KMS-11 (cell line): ENCODE measurements around the gene TTC39C.

Source experiments
- H2AFZ ChIP-seq: fragments of 200-600 bp; sonication (generic); 2 replicates; pipeline ENCODE4 v1.6.1; 2016; ENCODE audit warnings: antibody characterized with exemption, mixed run types, low read depth
- H3K27ac ChIP-seq: fragments of 200-600 bp; sonication (generic); 2 replicates; pipeline ENCODE4 v1.6.1; 2016; ENCODE audit warnings: mild to moderate bottlenecking, mixed run types
- H3K27me3 ChIP-seq: fragments of 200-600 bp; sonication (generic); 2 replicates; pipeline ENCODE4 v1.6.1; 2017; ENCODE audit warnings: mild to moderate bottlenecking, low read depth, mixed run types, moderate library complexity; ENCODE audit not compliant: insufficient read depth
- H3K36me3 ChIP-seq: fragments of 200-600 bp; sonication (generic); 2 replicates; pipeline ENCODE4 v1.6.1; 2017; ENCODE audit warnings: mild to moderate bottlenecking, mixed run types; ENCODE audit not compliant: insufficient read depth
- H3K4me1 ChIP-seq: fragments of 200-600 bp; sonication (generic); 2 replicates; pipeline ENCODE4 v1.6.1; 2016; ENCODE audit warnings: mild to moderate bottlenecking, low read depth, mixed run types; ENCODE audit not compliant: poor library complexity, severe bottlenecking
- H3K4me2 ChIP-seq: fragments of 200-600 bp; sonication (generic); 2 replicates; pipeline ENCODE4 v1.7.0; 2016; ENCODE audit warnings: mild to moderate bottlenecking, mixed run types
- H3K4me3 ChIP-seq: fragments of 200-600 bp; sonication (generic); IDR thresholded peaks from 2 replicates; pipeline ENCODE4 v1.6.1; 2017; ENCODE audit warnings: low read depth, low read length, mixed read lengths; ENCODE audit not compliant: insufficient read depth
- H3K79me2 ChIP-seq: fragments of 200-600 bp; sonication (generic); 2 replicates; pipeline ENCODE4 v1.6.1; 2016; ENCODE audit warnings: low read depth, mixed run types; ENCODE audit not compliant: insufficient read depth
- H3K9ac ChIP-seq: fragments of 200-600 bp; sonication (generic); 2 replicates; pipeline ENCODE4 v1.6.1; 2016; ENCODE audit warnings: mild to moderate bottlenecking, mixed run types
- H4K20me1 ChIP-seq: fragments of 200-600 bp; sonication (generic); 2 replicates; pipeline ENCODE4 v1.6.1; 2016; ENCODE audit warnings: mild to moderate bottlenecking, mixed run types; ENCODE audit not compliant: insufficient read depth
- CTCF ChIP-seq: fragments of 200-600 bp; sonication (generic); conservative IDR thresholded peaks from 2 replicates; pipeline ENCODE4 v1.6.1; 2017; ENCODE audit warnings: low read depth, mild to moderate bottlenecking, antibody characterized with exemption, low read length, moderate library complexity, mixed read lengths

Gene TTC39C

GRCh38 chr18:24103320-24104021 lies 88.9 kb downstream of the TTC39C start:
- no peaks in the 10 kb centered on the region; the same call in 1 of the 2 replicates for H4K20me1 ChIP-seq
- H3K4me2 ChIP-seq = no peak overlapping the region
- H3K27ac ChIP-seq = no peak overlapping the region
- no peaks in the 10 kb centered on the region for H3K36me3 ChIP-seq
- TF ChIP-seq CTCF = no peak
- H3K27me3 ChIP-seq = no peaks in the 10 kb centered on the region
- H3K4me1 ChIP-seq = no peaks in the 10 kb centered on the region
- H3K79me2 ChIP-seq = no peaks in the 10 kb centered on the region
- H3K9ac ChIP-seq = no peak overlapping the region
- no peak overlapping the region for H3K4me3 ChIP-seq
- H2AFZ ChIP-seq = no peak overlapping the region

GRCh38 chr18:24104486-24104885 lies 89.9 kb downstream of the TTC39C start:
- no peak overlapping the region for H3K4me3 ChIP-seq
- no peak overlapping the region for H3K9ac ChIP-seq
- no peak for TF ChIP-seq CTCF
- no peak overlapping the region for H3K4me2 ChIP-seq
- H4K20me1 ChIP-seq = no peaks in the 10 kb centered on the region; the same call in 1 of the 2 replicates
- H3K79me2 ChIP-seq = no peaks in the 10 kb centered on the region
- no peak overlapping the region for H2AFZ ChIP-seq
- no peaks in the 10 kb centered on the region for H3K4me1 ChIP-seq
- no peak overlapping the region for H3K27ac ChIP-seq
- no peaks in the 10 kb centered on the region for H3K27me3 ChIP-seq
- H3K36me3 ChIP-seq = no peaks in the 10 kb centered on the region

GRCh38 chr18:24108641-24109040 lies 94.1 kb downstream of the TTC39C start:
- H3K4me3 ChIP-seq = no peak overlapping the region
- no peaks in the 10 kb centered on the region for H3K27me3 ChIP-seq
- H3K27ac ChIP-seq = no peak overlapping the region
- H2AFZ ChIP-seq = no peak overlapping the region
- TF ChIP-seq CTCF = no peak
- H3K9ac ChIP-seq = no peak overlapping the region
- no peak overlapping the region for H3K4me2 ChIP-seq
- H3K36me3 ChIP-seq = no peaks in the 10 kb centered on the region
- H3K4me1 ChIP-seq = no peaks in the 10 kb centered on the region
- H4K20me1 ChIP-seq = no peaks in the 10 kb centered on the region
- no peaks in the 10 kb centered on the region for H3K79me2 ChIP-seq

GRCh38 chr18:24111936-24112335 lies 97.4 kb downstream of the TTC39C start:
- Histone ChIP-seq H2AFZ (no peak overlapping the region), H3K4me2 (no peak overlapping the region), H3K79me2 (no peaks in the 10 kb centered on the region), H3K36me3 (no peaks in the 10 kb centered on the region), H3K4me1 (no peaks in the 10 kb centered on the region), H3K9ac (no peak overlapping the region), H3K27me3 (no peaks in the 10 kb centered on the region), H3K27ac (no peak overlapping the region), H4K20me1 (no peaks in the 10 kb centered on the region), H3K4me3 (no peak overlapping the region)
- TF ChIP-seq CTCF = no peak
